D341Med (cell line): ENCODE measurements around the gene SWSAP1.
"Not testable (repeated sequence)": the region's sequence is repeated elsewhere in the genome, so short reads cannot be mapped to it uniquely, and the experiment has no call there.

Experiments used
- DNase-seq: peaks from one replicate; pipeline ENCODE4 v3.0.0; 2012; ENCODE audit warnings: low spot score

SWSAP1 gene

GRCh38 chr19:11374433-11375142, at the start of gene SWSAP1:
SWSAP1 (plus strand) TSS chr19:11374666; CDS start chr19:11374681, 15 bp downstream.
- peak; percentile 96 for DNase-seq

- no peak for DNase-seq
Measured at GRCh38 chr19:11324748-11325389, 49.6 kb upstream of the SWSAP1 start.

GRCh38 chr19:11325544-11325943, 48.9 kb upstream of the SWSAP1 start:
- DNase-seq: no peak

- DNase-seq: no peak
Measured at GRCh38 chr19:11330127-11330526, 44.3 kb upstream of the SWSAP1 start.

- no peak for DNase-seq
Measured at GRCh38 chr19:11331502-11331901, 43.0 kb upstream of the SWSAP1 start.

- DNase-seq: no peak
Measured at GRCh38 chr19:11332822-11333221, 41.6 kb upstream of the SWSAP1 start.

GRCh38 chr19:11333838-11334237, 40.6 kb upstream of the SWSAP1 start:
- DNase-seq: not testable (repeated sequence)

GRCh38 chr19:11335449-11336146, 38.9 kb upstream of the SWSAP1 start:
- no peak for DNase-seq

GRCh38 chr19:11337080-11337479, 37.4 kb upstream of the SWSAP1 start:
- DNase-seq: no peak

- DNase-seq: no peak
Measured at GRCh38 chr19:11338121-11338520, 36.3 kb upstream of the SWSAP1 start.

- no peak for DNase-seq
Measured at GRCh38 chr19:11338569-11339253, 35.8 kb upstream of the SWSAP1 start.

GRCh38 chr19:11339254-11340098, 35.0 kb upstream of the SWSAP1 start, which contains the start of gene RAB3D:
RAB3D (minus strand) TSS chr19:11339657; CDS start chr19:11337399, 2,258 bp downstream.
- DNase-seq: peak; percentile 97

- not testable (repeated sequence) for DNase-seq
Measured at GRCh38 chr19:11340099-11340467, 34.4 kb upstream of the SWSAP1 start.

GRCh38 chr19:11342429-11342828, 32.0 kb upstream of the SWSAP1 start:
- DNase-seq: no peak

GRCh38 chr19:11345122-11345803, 29.2 kb upstream of the SWSAP1 start:
- DNase-seq: peak; percentile 7

GRCh38 chr19:11346104-11346940, 28.1 kb upstream of the SWSAP1 start, which contains the start of the genes CCDC159 and TMEM205:
CCDC159 (plus strand) TSS chr19:11346519; CDS start chr19:11346607, 88 bp downstream.
TMEM205 (minus strand) TSS chr19:11346268; CDS start chr19:11345619, 649 bp downstream.
- peak; percentile 92 for DNase-seq

- DNase-seq: no peak
Measured at GRCh38 chr19:11347546-11348039, 26.9 kb upstream of the SWSAP1 start.

GRCh38 chr19:11349171-11349570, 25.3 kb upstream of the SWSAP1 start:
- no peak for DNase-seq

GRCh38 chr19:11354102-11354501, 20.4 kb upstream of the SWSAP1 start:
- not testable (repeated sequence) for DNase-seq
